Ramos (cell line): ENCODE results near the gene PKMYT1.
"Not testable (repeated sequence)": the region's sequence is repeated elsewhere in the genome, so short reads cannot be mapped to it uniquely, and the experiment has no call there.

ENCODE experiments used
- in situ Hi-C: fragments of 300-500 bp; cut with MboI; formaldehyde crosslinking; loops from one replicate; pipeline ENCODE4 v1.14.3; 2022; ENCODE audit warnings: low sequenced_read_pairs; ENCODE audit not compliant: unreplicated experiment

Gene PKMYT1

DNA sequence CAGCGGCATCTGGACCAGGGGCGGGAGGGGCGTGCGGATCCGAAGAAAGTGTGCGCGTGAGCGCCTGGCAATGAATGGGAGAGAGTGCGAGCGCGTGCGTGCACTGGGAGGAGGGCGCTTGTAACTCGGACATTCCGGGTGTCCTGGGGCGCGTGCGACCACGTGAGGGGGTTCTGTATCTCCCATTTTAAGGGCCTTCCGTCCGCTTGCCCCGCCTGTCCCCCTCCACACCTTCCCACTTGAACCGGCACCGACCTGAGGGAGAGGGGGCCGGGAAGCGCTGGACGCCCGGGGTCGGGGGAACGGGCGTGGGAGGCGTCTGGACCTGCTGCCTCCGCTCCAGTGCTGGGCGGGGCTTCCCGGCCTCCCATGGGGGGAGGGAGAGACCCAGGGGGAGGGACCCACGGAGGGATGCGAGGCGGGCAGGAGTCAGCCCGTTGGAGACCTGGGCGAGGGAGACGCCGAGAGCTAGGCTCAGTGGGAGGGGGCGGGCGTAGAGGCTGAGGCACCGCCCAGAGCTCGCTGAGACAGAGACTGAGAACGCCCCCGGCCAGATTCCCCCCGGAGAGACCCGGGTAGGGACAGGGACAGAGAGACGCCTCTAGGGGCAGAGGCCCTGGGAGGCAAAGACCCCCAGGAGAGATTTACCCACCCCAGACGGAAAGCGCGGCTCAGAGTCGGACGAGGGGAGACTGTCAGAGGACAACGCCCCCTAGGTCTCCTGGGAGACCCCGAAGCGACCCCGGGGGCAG lies 16.3 kb downstream of the PKMYT1 start, which contains the start of gene KREMEN2:
Gene KREMEN2 (plus strand): TSS at position 553 of the 752 bp plus-strand sequence. CDS start 246 bp downstream, outside the sequence.
- in situ Hi-C loops = no loop called here

DNA sequence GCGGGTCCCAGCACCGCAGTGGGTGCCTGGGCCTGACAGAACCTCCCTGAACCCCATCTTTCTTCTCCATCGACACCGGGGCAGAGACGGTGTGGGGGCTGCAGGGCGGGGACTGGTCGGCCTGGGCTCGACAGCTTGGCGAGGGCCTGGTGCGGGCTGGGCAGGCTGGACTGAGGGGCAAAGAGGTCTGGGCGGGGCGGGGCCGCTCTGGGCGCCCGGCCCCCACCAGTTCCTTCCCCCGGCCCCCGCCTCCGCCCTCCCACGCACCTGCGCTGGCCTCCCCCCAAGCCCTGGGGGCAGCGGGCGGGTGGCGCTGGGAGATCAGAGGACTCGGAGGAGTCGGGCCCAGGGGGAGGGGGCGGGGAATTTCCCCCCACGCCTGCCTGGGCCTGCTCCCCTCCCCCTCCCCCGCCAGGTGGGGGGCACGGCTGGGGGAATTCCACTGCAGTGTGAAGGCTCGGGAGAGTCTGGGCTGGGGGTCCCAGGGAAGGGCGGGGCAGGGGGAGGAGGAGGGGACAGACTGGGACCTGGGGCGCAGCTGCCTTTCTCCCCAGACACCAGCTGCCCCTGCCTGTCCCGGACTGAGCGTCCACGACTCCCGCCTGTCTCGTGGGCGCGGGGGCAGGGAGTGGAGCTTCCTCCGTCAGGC lies 17.0 kb downstream of the PKMYT1 start:
- in situ Hi-C loops = no loop called here

DNA sequence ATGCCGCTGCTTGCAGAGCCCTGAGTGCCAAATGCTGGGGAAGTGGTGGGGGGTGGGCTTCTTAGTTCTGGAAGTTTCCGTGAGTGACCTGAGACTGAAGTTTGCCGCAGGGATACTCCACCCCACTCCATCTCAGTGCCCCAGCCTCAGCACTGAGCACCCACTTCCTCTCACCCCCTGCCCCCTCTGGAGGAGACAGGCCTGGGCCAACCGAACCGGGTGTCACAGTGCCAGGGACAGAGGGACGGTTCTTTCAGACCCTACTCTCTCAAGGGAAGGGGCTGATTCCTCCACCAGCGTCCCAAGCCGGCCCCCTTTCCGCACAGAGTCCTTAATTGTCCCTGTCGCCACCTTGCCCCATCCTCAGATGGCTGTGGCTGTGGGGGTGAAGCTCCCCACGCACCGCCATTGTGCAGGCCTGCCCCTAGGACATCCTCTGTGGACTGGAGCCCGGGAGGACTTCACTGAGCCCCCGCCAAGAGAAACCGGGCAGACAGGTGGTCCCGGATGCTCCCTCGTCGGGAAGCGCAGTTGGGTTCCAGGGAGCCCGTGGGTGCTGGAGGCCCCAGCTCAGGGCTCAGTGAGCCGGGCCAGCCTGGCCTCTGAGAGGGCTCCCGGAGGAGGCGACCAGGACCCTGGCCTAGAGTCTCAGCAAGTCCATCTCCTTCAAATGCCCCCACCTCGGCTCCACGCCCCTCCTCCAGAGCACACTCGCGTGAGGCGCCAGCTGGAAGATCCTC lies 17.7 kb downstream of the PKMYT1 start:
- in situ Hi-C loops = no loop called here

DNA sequence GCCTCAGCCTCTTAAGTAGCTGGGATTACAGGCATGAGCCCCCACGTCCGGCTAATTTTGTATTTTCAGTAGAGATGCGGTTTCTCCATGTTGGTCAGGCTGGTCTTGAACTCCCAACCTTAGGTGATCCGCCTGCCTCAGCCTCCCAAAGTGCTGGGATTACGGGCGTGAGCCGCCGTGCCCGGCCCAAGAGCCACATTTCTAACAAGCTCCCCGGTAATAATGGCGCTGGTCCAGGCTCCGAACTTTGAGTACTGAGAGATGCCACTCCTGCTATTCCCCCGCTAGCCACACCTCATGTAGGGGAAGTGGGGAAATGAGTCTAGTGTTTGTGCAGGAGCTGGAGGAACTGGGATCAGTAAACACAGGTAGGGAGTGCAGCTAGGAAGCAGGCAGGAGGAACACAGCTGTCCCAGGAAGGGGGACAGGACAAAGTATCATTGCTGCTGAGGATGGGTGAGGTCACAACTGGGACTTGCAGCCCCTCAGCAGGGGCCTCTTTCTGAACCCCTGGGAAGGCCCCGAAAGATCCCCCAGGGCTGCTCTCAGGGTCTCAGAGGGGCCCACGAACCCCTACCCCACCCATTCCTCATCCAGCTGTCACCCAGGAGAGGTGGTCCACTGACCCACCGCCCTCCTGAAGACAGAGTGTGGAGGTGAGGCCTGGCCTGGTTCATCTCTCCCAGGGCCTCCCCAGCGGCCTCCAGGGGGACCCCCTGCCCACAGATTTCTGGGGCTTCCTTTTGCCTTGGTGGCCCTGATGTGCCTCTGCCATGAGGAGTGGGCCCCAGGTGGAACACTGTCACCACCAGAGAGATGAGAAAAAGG lies 19.8 kb downstream of the PKMYT1 start:
- in situ Hi-C loops = no loop called here

DNA sequence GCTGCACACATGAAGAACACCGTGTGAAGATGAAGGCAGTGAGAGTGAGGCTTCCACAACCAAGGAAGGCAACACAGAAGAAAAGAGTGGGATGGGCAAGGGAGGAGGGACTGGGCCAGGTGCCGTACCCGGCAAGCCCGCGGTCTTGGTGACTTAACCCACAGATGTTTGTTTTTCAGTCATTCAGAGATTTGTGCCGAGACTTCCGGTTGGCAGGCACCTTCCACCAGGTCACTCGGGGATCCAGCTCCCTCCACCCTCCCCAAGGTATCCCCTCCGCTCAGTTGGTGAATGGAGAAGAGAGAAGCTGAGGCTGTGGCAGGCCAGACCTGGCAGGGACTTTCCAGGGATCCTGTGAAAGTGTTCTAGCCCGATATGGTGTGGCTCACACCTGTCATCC lies 21.0 kb downstream of the PKMYT1 start:
- in situ Hi-C loops = no loop called here

DNA sequence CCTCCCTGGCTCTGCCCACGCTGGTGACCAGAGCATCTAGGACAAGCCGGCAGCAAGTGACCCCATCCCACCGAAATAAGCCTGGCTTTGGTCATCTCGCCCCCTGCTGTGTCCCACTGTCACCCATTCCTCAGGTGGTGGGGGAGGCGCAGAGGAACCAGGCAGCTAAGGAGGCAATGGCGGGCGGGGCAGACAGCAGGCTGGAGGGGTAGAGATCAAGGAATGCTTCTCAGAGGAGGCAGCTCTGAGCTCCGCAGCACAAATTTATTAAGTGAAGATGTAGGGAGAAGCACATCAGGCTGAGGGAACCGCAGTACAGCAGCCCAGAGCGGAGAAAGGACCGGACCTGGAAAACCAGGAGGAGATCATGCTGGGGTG lies 23.7 kb downstream of the PKMYT1 start:
- in situ Hi-C loops = no loop called here

DNA sequence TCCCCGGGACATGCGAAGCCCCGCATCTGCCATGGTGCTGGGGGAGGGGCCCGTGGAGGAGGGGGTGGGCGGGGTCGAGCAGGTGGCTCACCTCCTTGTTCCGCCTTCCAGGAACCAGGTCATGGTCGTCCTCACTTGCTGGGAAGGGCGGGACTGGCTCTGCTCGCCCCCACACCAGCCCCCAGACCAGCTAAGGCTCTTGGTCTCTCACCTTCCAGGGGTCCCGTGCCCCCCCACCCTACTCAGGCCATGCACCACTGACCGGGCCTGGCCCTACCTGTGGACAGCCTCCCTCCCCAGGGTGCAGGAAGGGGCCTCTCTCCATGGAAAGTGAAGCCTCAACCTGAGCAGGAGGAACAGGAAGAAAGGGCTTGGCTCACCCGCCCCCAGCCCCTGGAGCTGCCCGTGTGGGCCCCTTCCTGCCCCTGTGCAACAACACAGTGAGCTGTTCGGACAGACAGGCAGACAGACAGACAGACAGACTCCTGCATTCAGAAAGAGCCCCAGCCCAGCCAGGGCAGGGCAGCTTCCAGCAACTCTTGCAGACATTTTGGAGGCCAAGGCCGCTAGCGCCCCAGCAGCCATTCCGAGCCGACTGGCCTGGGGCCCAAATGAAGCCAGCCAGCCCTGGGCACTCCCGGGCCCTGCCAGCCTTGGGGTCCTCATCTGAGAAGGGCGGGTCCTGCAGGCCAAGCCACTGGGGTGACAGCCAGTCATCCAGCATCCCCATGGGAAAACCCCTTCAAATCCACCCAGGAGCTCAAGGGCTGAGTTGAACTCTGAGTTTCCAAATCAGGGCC lies 24.3 kb downstream of the PKMYT1 start:
- in situ Hi-C loops = no loop called here

DNA sequence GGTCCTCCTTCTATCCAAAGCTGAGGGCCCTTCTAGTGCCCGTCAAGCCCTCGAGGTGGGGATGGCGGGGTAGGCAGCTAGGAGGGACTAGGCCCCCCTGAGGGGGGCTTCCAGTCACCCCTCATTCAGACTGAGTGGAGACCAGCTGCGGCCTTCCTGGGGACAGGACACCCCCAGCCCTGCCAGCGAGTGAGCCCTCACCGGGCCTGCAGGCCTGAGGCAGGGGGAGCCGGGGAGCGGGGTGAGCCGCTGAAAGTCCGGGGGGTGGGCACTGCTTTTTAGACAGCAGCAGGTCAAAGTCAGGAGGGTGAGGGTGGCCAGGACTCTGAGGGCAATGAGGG lies 24.8 kb downstream of the PKMYT1 start:
- in situ Hi-C loops = no loop called here

DNA sequence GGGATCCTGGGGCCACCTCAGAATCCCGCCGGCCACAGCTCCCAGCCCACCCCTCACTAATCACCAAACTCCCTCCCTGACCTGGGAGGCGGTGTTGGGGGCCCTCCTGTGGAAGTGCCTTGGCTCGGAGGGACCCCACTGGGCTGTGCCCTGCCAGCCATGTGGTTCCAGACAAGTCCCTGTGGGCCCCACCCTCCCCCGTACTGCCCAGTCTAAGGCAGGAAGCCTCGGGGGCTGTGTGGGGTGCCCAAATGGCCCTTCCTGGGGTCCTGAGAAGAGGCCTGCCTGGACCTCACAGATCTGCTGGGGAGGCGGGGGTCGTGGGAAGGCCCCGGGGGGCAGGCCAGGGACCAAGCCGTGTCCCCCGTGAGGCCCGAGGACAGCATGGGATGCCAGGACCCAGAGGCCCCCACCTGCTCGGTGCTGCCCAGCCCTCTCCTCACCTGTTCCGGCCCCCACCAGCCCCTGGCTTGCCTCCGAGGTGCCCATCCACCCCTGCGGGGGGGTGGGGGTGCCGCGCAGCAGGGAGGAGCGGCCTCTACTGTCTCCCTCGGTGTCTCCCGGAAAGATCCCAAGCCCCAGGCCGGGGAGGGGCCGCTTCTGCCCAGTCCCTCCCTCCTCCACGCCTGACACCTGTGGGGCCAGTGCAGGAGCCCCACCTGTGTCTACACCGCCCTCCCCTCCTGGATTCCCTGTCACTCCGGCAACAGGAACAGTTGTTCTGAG lies 25.4 kb downstream of the PKMYT1 start:
- in situ Hi-C loops = no loop called here

DNA sequence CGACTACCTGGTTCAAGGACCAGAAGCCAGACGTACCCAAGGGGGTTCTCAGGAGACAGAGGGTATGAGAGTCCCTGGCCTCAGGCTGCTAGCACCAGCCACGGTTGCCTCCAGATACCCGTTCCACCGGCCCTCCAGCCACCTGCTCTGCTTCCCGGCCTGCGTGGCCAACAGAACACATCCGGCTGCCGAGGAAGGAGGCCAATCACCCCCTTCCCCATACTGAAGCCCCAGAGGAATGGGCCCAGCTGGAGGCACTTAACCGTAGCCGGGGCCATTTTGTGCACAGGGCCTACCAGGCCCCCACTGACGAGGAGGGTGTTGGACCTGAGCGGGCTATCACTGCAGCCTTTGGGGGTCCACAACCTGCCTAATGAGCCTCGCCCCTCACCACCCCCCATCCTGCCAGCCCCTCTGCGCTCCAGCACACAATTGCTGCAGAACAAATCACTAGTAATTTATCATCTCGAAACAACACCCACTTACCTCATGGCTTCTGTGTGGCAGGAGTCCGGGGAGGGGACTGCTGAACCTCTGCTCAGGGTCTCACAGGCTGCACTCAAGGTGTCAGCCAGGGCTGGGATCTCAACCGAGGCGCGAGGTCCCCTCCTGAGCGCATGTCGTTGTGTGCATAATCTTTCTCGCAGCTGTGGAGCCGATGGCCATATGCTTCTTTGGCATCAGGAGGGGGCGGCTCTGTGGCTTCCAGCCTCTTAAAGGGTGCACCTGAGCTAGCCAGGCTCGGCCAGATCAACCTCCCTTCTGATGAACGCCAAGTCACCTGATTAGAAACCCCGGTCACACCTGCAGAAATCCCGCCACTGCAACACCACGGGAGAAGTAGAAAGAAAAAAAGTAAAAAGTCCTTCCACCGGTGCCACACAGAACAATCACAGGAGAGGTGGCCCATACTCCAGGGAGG lies 26.3 kb downstream of the PKMYT1 start:
- in situ Hi-C loops = no loop called here

DNA sequence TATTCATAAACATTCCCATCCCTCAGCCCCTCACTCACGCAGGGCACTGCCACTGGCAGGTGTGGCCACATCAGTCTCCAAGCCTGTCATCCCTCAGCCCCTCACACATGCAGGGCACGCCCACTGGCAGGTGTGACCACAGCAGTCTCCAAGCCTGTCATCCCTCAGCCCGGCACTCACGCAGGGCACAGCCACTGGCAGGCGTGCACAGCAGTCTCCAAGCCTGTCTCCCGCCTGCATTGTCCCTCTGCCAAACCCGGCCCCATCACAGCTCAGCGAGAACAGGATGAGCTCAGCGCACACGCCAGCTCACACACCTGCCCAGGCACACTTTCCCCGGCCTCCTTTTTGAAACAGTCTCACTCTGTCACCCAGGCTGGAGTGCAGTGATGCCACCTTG lies 27.6 kb downstream of the PKMYT1 start:
- in situ Hi-C loops = no loop called here

DNA sequence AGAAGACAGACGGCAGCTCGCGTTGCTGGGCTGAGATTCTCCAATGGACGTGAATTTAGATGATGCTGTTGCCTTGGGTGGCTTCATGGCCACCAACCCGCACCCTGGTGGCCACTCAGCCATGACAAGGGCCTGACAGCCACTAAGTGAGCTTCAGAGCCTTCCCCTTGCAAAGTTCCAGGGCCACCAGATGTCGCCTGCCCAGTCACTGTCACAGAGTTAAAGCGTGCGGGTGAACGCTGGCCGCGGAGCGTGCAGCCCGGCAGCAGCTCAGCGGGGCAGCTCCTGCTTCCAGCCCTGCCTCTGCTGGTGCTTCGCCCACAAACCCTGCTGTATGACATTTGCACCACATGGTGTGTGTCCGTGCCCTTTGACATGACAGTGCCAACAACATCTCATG lies 29.5 kb downstream of the PKMYT1 start:
- in situ Hi-C loops = no loop called here

DNA sequence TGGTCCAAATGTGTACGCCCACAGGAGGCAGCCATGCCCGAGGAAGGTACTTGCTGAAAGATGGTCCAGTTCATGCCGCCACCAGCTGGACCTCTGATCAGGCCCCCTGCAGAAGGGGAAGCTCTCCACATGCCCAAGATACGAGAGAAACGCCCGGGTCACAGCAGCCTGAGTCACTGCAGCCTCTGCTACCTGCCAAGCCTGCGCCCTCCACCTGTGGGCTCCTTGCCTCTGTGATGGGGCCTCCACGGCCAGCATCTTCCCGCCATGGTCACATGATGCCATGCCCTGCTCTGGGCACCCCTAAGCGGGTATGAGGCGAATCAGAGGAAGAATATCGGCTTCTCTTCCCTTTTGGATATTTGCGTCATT lies 29.9 kb downstream of the PKMYT1 start:
- in situ Hi-C loops = no loop called here

DNA sequence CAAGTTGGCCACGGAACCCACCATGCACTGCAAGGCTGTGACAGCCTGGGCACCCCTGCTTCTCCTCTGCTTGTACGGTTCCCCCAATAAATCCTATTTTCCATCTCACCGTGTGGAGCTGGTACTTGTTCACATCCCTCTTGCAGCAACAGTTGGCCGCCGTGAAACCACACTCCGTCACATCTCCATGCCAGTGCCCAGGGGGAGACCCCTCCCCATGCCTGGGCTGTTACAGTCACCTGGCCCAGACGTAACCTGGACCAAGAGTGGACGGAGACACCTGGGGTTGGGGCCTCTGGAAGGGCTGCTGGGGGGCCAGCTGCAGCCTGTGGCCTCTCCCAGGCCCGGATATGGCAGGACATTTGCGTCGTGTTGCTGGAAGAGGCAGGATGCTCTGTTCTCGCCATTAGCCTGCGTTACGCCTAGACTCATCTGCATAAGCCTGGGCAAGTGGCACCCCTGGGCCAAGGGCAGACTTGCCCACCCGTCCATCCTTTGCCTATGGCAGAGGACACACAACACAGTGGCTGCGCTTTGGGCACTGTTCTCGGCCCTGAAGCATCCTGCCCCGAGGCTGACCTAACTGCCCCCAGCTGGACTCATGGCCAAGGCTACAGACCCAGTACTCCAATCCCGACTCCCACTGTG lies 30.4 kb downstream of the PKMYT1 start:
- in situ Hi-C loops = no loop called here

DNA sequence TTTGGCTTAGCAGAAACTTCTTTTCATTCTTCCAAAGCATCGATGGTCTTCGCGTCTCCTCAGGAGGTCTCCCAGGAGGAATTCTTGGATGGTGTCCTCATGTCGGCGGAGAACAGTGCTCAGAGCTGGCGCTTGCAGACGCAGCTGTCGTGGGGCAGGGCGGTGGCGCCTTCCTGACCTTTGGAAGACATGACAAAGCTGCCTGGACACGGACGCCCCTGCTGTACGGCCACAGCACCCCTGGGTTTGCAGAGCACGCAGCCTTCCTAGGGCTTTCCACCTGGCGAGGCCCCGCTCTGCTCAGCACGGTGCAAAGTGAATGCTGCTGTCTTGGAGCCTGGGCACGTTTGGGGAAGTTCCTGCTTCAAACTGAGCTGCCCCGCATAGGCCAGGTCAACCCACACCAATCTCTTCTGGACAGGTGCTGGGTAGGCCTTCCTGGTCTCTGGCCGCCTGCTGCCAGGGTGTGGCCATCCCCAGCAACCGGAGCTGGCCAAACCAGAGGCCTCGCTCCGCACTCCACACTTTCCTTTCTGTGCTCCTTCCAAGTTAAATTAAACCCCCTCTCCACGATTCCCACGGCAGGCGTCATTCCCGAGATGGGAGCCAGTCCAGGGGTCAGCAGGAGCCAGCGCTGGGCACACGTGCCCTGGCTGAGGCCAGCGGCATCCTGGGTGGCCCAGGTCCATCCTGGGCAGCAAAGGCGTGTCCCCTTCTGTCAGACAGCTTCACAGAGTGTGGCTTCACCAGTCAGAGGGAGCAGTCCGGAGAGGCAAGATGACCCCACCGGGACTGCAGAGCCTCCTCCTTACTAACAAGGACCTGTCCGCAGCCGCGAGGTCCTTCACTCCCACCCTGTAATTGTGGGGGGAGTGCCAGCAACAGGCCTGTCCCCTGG lies 31.2 kb downstream of the PKMYT1 start:
- in situ Hi-C loops = no loop called here

DNA sequence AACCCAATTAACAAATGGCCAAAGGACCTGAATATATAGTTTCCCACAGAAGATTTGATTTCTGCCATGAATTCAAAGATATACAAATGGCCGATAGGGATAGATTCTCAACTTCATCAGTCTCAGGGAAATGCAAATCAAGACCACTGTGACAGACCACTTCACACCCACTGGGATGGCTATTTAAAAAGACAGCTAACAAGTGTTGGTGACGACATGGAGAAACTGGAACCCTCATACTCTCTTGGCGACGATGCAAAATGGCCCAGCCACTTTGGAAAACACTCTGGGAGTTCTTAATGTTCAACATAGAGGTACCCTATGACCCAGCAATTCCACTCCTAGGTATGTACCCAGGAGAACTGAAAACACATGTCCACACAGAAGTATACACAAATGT lies 33.6 kb downstream of the PKMYT1 start:
- in situ Hi-C loops = no loop called here

DNA sequence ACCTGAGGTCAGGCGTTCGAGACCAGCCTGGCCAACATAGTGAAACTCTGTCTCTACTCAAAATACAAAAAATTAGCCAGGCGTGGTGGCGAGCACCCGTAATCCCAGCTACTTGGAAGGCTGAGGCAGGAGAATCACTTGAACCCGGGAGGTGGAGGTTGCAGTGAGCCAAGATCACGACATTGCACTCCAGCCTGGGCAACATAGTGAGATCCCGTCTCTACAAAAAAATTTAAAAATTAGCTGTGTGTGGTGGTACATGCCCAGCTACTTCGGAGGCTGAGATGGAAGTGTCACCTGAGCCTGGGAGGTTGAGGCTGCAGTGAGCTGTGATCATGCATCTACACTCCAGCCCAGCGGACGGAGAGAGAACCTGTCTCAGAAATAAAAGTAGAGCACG lies 36.5 kb downstream of the PKMYT1 start:
- in situ Hi-C loops = not testable (repeated sequence)
